ENCODE measurements around the gene NOL4L.

Gene NOL4L

DNA sequence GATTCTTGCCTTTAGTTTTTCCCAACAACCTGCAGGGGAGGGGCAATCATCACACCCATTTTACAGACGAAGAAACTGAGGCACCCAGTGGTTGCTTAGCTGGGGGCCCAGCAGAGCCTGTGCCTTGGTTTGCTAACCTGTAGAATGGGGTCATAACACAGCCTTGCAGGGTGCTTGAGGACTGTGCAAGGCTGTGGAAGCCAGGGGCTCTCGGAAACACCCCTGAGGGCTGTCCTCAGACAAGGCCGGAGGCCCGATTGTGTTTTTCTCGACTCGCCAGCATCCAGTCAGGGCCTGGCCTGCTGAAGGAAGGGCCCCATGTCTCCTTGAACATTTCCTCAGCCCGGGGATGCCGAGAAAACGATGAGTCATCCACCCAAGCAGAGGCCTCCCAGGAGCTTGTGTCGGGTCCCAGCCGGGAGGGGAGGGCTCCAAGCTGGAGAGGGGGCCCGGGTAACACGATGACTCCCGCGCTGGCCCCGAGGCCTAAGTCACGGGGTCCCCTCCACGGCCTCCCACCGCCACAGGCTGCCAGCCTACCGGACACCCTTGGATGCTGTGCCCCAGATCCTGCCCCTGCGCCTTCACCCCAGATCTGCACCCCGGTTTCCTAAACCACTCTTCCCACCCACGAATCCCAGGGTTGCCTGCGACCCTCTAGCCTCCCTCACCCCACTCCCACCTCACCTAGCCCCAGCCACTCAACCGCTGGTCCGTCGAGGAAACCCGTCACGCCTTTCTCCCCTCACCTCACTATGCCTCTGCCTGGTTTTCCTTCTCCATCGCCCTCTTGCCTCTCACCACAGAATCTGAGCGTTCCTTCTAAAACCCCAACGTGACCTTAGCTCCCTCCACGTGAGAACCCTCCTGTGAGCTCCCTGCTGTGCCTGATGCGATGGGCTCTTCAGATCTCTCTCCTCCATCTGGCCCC is 10.6 kb downstream of the NOL4L start:
- no peak for DNase-seq

DNA sequence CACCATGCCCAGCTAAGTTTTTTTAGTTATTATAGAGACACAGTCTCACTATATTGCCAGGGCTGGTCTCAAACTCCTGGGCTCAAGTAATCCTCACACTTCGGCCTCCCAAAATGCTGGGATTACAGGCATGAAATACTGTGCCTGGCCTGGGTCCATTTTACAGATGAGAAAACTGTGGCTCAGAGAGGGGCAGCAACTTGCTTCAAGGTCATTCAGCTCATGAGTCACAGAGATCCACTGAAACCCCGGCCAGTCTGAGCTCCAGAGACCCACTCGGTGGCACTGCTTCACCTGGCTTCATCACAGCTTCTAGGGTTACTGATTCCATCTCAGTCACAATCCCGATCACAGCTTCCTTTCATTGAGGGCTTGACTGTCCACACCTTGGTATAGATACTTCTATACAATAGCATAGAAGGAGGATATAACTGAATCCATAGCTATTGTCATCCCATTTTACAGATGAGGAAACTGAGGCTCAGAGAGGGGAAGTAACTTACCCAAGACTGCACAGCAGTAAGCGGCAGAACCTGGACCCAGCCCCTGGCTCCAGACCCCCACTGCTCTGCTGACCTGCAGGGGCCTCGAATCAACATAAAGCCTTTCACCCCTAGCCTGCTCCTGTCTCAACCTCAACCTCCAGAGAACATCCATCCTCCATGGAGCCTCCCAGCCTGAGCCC is 11.8 kb downstream of the NOL4L start:
- DNase-seq, result no peak

DNA sequence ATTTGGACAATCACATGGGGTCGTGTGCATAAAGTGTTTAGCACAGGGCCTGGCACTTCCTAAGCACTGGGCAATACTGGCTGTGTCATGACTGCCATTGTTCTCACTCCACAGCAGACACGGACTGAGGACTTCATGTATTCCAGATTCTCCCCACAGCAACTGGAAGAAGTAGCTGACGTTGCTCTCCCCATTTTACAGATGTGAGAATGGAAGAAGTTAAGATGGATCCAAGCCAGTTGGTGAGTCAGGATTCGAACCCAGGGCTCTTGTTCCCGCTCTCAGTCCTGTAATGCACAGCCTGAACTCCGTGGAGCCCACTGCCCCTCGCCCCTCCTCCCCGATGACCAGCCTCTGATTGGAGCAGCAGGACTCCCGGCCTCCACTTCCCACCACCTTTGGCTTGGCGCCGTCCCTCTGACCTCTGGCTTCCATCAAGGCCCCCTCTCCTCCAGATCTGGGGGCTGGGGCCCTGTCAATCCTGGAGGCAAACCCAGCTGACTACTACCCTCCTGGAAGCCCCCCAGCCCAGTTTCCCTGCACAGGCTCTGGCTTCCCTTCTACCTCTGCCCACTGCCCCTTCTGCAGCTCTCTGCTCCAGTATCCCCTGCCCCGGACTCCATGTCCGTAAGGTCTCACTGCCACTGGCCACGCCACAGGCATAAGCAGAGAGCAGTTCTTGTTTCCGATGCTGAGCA is 12.7 kb downstream of the NOL4L start:
- DNase-seq, result no peak

DNA sequence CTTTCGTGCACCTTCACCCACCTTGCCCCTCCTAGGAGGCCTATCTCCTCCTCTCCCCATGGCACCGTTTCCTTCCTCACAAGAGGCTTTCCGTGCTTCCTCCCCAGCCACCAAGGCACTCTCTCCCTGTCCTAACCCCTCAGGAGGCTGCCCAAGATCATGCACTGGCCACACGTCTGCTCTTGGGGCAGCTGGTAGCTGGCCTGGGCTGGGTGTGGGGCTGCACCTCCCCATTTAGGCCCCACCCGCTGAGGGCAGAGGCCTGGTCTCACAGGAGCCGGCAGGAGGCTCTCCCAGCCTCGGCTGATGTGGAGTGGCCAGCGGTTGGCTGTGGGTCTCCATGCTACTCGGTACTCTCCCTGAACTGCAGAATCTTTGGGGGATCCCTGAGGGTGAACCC is 13.6 kb downstream of the NOL4L start:
- no peak for DNase-seq

DNA sequence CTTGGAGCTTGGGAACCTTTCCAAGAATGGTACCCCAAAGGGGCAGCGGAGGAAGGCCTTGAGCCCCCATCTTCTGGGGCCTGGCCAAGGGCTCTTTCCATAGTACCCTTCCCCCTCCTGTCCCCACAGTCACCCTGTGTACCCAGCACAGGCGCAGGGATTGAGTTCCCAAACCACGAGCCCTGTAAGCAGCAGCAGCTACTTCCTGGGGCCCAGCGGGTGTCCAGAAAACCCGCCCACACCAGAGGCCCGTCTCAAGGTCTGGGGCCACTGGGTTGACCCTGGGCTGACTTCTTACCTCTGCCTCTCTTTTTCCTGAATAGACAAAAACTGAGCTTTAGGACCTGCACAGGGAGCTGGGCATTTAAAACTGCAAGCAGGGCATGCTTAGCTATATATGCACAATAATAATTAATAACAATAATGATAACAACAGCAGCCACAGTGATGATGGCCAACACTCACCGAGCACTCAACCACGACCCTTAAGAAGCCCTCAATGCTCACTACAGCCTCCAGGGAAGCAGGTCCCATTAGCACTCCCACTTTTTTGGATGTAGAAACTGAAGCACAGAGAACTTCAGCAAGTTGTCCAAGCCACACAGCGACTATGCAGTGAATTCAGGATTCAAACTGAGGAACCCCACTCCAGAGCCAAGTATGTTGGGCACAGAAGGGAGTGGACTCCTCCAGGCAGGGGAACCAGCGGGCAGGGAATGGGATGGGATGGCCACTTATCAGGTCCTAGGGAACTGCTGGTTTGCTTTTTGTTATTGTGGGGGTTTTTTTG is 14.5 kb downstream of the NOL4L start:
- no peak for DNase-seq

DNA sequence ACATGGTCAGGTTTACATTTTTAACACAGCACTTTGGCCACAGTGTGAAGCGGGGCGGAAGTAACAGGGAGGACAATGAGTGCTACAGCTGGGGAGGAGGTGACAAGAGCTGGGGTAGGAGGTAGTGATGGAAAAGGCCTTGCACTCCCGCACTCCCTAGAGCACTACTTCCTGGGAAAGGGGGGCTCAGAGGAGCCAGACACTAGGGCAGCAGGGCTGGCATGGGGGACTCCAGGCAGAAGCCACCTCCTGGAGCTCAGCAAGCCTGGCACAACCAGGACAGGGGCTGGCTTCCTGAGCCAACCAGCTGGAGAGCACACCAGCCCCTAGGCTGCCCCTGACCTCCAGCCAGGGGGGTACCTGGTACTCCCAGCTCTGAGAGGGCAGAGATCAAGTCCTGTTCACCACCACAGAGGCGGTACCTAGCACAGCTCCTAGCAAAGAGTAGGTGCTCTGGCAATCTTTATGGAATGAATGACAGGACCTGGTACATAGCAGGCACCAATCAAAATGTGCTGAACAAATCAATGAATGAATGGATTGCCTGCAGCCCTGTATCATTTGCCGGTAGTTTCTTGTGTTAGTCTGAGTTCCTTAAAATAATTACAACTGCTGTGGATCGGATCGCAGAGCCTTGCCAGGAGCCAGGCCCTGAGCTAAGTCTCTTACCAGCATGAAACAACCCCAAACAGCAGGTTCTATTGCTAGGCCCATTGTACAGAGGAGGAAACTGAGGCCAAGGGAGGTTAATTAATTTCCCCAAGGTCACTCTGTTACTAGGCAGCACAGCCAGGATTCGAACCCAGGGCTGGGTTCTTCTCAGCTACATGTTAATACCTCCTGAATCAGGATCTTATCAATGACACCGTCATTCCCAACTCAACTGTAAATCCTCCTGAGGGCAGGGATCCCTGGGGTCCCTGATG is 15.5 kb downstream of the NOL4L start:
- DNase-seq, result no peak

DNA sequence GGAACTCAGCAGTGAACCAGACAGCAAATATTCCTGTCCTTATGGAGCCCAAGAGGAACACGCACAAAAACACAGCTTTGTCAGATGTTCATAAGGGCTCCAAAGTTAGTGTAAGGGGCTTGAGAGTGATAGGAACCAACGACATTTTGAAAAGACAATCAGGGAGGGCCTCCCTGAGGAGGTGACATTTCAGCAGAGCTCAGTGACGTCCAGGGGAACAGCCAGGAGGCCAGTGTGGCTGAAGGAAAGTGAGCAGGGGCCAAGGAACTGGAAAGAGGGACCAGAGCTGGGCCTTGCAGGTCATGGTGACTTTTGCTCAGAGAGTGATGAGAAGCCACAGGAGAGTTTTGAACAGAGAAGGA is 16.1 kb downstream of the NOL4L start:
- DNase-seq, result no peak

DNA sequence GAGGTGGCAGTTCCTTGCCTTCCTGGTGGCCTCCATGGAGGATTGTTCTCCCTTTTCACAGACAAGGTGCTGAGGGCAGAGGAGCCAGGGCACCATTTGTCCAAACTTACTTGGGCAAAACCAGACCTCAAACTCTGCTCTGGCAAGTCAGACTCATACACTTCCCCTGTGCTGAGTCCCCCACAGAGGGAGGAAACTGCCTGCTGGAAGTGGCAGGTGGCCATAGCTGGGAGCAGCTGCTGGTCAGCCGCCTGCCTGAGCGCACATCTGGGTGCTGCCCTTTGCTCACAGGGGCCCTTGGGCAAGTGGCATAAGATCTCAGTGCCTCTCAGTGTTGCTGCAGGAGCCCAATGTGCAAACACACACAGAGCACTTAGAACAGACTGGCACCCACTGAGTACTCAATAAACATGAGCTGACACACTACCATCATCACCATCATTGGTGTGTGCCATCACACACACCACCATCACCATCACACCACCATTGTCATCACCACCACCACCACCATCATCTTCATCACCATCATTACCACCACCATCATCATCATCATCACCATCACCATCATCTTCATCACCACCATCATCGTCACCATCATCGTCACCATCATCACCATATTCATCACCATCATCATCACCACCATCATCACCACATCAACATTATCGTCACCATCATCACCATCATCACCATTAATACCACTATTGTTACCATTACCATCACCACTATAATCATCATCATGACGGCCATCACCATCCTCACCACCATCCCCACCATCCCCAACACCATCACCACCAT is 17.6 kb downstream of the NOL4L start:
- DNase-seq, result no peak

DNA sequence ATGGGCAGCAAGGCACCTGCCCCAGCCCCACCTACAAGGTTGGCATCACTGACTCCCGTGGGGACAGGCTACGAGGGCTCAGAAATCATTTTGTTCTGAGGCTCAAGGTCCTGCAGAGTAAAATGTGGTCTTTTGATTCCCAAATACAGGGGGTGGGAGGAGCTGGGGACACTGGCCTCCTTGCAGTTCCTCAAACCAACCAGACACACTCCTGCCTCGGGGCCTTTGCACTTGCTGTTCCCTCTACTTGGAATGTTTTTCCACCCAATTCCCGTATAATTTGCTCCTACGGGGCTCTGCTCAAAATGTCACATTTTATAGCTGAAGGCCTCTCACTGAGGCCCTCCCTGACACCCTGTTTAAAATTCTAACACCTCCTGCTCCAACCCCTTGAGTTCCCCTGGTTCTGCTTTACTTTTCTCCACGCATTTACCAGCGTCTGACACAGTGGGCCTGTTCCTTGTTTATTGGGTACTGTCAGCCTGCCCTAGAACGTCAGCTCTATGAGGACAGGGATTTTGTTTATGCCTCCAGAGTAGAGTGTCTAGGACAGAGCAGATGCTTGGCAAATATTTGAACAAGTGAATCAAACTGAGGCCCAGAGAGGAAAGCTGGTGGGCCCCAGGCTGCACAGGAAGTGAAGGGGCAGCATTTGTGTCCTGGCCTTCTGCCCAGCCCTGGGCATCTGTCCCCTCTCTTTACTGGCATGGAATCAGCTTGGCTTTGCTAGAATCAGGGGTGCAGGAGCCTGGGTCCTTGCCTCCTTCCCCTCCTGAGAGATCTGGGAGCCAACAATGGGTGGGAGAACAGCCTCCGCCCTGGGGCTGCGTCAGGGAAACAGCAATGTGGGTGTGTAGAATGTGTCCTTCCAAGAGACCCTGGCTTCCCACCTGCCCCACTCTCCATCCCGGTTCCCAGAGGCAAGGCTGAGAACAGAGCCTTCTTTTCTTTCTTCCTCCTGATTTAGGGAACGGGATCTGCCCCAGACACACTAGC is 18.5 kb downstream of the NOL4L start:
- DNase-seq, result no peak

DNA sequence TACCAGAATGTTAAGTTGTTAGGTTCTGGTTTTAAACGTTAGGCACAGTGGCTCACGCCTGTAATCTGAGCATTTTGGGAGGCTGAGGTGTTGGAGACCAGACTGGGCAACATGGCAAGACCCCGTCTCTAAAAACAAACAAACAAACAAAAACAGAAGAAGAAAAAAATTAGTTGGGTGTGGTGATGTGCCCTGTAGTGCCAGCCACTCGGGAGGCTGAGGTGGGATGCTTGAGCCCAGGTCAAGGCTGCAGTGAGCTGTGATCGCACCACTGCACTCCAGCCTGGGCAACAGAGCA is 19.4 kb downstream of the NOL4L start:
- no peak for DNase-seq

DNA sequence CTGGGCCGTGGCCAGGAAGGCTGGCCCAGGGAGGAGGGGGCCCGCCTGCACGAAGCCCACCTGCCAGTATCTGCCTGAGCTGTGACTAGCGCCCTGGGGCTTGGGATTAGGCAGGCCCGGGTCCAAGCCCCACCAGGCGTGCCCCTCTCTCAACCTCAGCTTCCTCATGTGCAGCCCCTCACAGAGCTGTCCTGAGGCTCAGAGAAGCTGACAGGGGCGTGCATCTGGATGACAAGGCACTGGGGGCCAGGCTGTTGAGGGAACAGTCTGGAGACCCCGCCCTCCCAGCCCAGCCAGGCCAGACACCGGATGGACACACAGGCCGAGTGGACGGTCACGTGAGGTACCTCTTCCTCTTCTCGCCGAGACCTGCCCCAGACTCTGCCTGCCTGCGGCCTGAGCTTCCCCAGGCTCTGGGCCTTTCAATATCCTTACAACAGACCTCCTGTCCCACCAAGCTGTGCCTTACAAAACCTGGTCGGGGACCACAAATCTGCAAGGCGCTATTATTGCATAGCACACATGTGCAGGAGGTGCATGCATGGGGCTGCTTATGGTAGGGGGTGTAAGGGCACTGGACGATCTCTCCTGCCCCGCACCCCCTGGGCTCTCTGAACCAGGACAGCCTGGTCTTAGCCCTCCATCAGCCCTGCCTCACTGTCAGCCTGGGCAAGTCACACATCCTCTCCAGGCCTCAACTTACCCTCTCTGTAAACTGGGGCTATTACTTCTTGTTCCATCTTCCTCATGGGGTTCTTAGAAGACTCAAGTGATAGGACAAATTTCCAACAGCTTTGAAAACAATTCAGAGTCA is 20.0 kb downstream of the NOL4L start:
- DNase-seq, result no peak

DNA sequence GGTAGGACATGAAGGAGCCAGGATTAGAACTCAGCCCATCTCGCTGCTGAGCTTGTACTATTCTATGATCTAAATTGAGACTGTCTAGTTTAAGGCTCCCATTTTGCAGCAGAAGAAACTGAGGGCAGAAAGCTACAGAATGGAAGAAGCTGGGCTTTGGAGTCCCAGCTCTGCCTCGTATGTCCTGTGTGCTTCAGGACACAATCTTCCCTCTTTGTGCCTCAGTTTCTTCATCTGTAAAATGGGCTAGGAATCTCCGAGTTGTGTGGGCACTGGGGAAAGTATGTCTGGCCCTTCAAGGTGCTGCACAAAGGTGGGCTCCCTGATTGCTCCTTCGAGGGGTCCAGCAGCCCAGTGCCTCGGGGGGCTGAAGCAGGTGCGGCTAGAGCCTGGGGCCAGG is 20.7 kb downstream of the NOL4L start:
- no peak for DNase-seq

DNA sequence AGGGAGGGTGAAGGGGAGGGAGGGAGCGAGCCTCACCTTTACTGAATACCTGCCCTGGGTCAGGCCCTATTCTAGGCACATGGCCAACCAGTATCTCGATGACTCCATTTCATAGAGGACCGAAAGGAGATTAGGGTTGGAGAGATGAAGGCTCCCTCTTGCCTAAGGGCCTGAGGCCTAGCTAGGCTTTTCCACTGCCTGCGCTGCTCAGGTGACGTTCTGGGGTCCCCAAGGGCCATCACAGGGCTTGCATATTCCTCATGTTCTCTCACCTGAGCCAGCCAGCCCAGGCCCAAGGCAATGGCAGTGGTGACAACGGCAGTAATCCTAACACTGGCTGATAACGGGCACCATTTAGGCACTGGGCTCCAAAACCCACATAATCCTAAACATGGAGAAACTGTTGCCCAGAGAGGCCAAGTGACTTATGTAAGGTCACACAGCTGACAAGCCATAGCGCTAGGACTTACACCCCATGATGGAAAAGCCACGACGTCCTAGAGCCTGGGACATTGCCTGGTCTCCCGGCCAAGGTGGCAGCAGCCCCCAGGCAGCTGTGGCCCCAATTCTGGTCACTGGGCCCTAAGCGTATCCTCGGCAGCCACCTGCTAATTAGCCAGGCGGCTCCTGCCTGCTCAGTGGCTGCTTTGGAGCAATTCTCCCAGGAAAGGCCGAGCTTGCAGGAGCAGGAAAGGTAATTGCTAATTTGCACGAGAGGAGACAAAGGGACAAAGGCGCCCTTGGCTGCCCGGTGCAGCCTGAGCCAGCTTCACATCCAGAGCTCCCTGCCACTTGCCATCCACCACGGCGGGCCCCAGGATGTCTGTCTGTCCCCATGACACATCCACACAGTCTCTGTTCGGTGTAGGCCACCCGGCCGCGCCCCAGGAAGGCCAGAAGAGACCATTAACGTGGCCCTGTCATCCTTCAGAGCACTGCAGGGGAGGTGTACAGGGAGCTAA is 21.5 kb downstream of the NOL4L start:
- DNase-seq, result no peak

DNA sequence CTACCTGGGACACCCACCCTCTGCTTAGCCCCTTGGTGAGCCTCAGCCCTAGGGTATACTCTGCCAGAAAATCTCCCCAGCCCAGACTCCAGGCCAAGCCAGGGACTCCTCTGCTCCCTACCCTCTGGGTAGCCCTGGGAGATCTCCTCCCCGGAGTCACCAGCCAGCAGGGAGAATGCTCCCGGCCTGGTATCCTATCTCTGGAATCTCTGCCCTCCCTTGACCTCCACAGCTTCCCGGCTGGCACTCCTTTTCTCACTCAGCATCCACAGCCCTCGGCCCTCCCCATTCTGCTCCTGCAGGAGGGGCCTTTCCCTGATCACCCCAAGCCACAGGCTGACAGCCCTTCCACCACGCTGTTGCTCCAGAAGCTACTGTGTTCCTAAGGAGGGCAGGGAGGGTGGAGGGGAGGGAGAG is 22.6 kb downstream of the NOL4L start:
- no peak for DNase-seq

DNA sequence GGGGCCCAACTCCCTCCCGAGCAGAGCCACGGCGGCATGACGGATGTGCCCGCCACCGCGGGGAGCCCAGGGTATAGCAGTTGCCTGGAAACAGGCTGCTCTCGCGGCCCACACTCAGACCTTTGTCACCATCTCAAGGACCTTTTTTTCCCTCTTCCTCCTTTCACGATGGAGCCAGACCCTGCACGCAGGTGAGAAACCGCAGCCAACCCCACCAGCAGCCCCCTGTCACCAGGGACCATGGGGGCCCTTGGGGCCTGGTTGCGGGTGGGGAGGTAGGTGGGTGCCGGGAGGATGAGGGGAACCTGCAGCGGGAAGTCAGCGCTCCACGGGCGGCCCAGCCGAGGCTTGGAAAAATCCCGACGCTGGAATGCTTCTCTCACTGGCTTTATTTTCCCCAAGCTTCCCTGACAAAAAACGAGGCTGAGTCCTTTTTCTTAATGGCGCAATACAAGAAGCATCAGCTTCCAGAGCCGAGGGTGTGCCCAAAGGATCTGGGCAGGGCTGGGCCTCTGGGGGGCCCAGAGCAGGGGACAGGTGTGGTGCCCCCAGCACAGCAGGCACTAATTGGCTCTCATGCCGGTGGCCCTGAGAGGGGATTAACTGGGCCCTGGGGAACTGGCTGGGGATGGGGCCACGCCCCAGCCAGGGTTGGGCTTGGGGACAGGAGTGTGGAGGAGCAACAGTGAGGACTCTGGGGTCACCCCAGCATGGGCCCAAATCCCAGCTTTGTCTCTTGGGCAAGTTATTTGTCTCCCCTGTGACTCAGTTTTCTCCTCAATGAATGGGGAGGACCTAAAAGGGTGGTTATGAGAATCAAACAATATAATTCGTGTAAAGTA is 23.9 kb downstream of the NOL4L start:
- no peak for DNase-seq

DNA sequence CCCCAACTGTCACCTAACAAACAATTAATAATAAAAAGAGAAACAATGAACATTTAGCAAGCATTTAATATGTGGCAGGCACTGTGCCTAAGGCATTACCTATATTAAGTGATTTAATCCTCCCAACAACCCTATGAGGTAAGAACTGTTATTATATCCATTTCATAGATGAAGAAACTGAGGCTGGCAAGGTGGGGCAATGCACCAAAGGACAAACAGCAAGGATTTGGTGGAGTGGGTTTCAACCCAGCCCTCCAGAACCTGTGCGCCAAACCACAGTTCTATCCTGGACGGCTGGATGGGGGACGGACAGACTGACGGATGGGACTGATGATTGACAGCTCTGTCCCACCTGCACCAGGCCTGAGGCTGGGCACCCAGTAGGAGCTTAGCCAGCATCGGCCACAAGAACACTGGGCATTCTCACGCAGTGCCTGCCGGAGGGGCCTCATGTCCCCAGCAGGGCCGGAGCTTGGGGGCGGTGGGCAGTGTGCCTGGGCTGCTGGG is 24.6 kb downstream of the NOL4L start:
- DNase-seq, result no peak

Data from NCI-H1694 (cell line).